OCI-LY3 (cell line): ENCODE results near the gene NYAP2.

Experiments
- CTCF ChIP-seq: fragments of 200-600, 300-600 bp; sonication (generic); IDR thresholded peaks from 2 replicates; pipeline ENCODE4 v1.5.1; 2014; ENCODE audit warnings: antibody characterized with exemption, low read length, low read depth
- EZH2phosphoT487 ChIP-seq: fragments of 200-600 bp; shearing (Covaris generic); IDR thresholded peaks from 2 replicates; pipeline ENCODE4 v1.6.1; 2018; ENCODE audit warnings: antibody characterized with exemption, mixed run types, low read depth

DNA sequence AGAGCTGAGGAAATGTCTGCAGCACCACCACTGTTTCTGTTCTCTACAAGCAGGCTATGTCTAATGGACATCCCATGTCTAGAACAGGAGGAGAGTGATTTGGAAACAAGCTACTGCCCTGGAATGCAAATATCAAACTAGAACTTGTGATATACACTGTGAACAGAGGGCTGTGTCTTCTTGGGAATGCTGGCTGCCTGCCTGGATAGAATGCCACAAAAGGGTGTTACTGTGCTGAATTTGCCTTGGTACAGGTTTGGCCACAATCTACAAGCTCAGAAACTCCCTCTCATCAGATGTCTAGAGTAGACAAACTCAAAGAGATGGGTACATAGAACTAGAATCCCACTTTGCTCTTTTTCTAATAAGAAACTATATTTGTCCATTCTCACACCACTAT, 170.5 kb downstream of the NYAP2 start:
- TF ChIP-seq CTCF (no peak), EZH2phosphoT487 (no peak)
